H1 (cell line): Measurements from ENCODE around the gene ADD3. TPM values are rescaled to one million over a fixed set of nuclear protein-coding genes. Genes with fewer than 3 reads are reported as not detected.

Experiments
- CTCF ChIA-PET: fragments of 300-600 bp; sonication (Branson Sonifier 250); formaldehyde crosslinking; loops from one replicate; lab custom pipeline; 2021; ENCODE audit not compliant: partially characterized antibody; lab: Charles Lee
- POLR2A ChIA-PET: fragments of 300-600 bp; sonication (Branson Sonifier 250); formaldehyde crosslinking; loops from one replicate; lab custom pipeline; 2021; ENCODE audit warnings: inconsistent platforms; ENCODE audit not compliant: partially characterized antibody; lab: Charles Lee
- DNase-seq, 2 experiments: peaks; one replicate each; pipeline versions ENCODE4 v3.0.0 to v3.0.0-alpha.2; 2010 to 2022; ENCODE audit warnings: low spot score in 2 of 2, low read depth in 1 of 2, mixed read lengths in 1 of 2
- FAIRE-seq: peaks from 2 replicates; lab custom pipeline; 2011; peaks lifted over from hg19 to GRCh38; lab: Jason Lieb, UNC
- H2AFZ ChIP-seq: 2 replicates; pipeline ENCODE4 v1.8.1; 2012; ENCODE audit warnings: low read length, inconsistent platforms
- H2AK5ac ChIP-seq: 2 replicates; pipeline ENCODE4 v1.6.1; 2013; ENCODE audit warnings: low read depth, low read length
- H2BK120ac ChIP-seq: replicated peaks from 2 replicates; pipeline ENCODE3; 2013; ENCODE audit warnings: low read depth, low read length, inconsistent platforms
- H2BK12ac ChIP-seq: 2 replicates; pipeline ENCODE4 v1.6.1; 2013; ENCODE audit warnings: low read depth, low read length
- H2BK15ac ChIP-seq: 2 replicates; pipeline ENCODE4 v1.6.1; 2013; ENCODE audit warnings: low read length
- H2BK20ac ChIP-seq: 2 replicates; pipeline ENCODE4 v1.6.1; 2013; ENCODE audit warnings: low read length
- H2BK5ac ChIP-seq: 2 replicates; pipeline ENCODE4 v1.6.1; 2013; ENCODE audit warnings: low read depth, low read length
- H3K14ac ChIP-seq: 2 replicates; pipeline ENCODE4 v1.6.1; 2013; ENCODE audit warnings: inconsistent platforms; ENCODE audit not compliant: insufficient read length
- H3K18ac ChIP-seq: 2 replicates; pipeline ENCODE4 v1.6.1; 2013; ENCODE audit warnings: low read length; ENCODE audit errors: extremely low read depth
- H3K23ac ChIP-seq: 2 replicates; pipeline ENCODE4 v1.6.1; 2013; ENCODE audit warnings: inconsistent platforms; ENCODE audit not compliant: insufficient read length
- H3K23me2 ChIP-seq: 2 replicates; pipeline ENCODE4 v1.6.1; 2013; ENCODE audit warnings: low read depth, low read length
- H3K27ac ChIP-seq: 2 replicates; pipeline ENCODE4 v1.6.1; 2011; ENCODE audit warnings: low read depth, low read length, inconsistent platforms
- H3K27me3 ChIP-seq, 4 experiments: replicated peaks in 1 of 4; 1 replicate in 1 of 4; 2 replicates in 3 of 4; pipeline versions ENCODE4 v1.6.1 to v1.8.1; 2011 to 2013; ENCODE audit warnings: low read length in 3 of 4, mild to moderate bottlenecking in 3 of 4, inconsistent platforms in 2 of 4, mixed read lengths in 2 of 4, moderate library complexity in 1 of 4; ENCODE audit not compliant: control insufficient read depth in 3 of 4, insufficient read depth in 3 of 4; ENCODE audit errors: extremely low read depth in 1 of 4
- H3K36me3 ChIP-seq, 4 experiments: 2 replicates each; pipeline versions ENCODE4 v1.6.1 to v1.8.1; 2011 to 2013; ENCODE audit warnings: mild to moderate bottlenecking in 4 of 4, low read length in 3 of 4, moderate library complexity in 2 of 4, control low read depth in 1 of 4, inconsistent platforms in 1 of 4; ENCODE audit not compliant: insufficient read depth in 4 of 4, control insufficient read depth in 2 of 4
- H3K4ac ChIP-seq: replicated peaks from 2 replicates; pipeline ENCODE3; 2013; ENCODE audit warnings: low read length, low read depth, mixed read lengths, inconsistent platforms; ENCODE audit not compliant: insufficient read length
- H3K4me1 ChIP-seq, 4 experiments: replicated peaks in 1 of 4; 1 replicate in 1 of 4; 2 replicates in 3 of 4; pipeline versions ENCODE4 v1.6.1 to v1.8.1; 2011 to 2013; ENCODE audit warnings: low read length in 3 of 4, inconsistent platforms in 2 of 4, mixed read lengths in 1 of 4; ENCODE audit not compliant: insufficient read depth in 4 of 4, control insufficient read depth in 3 of 4
- H3K4me2 ChIP-seq, 2 experiments: 2 replicates each; pipeline versions ENCODE4 v1.6.1 to v1.8.1; 2011 to 2013; ENCODE audit warnings: low read depth in 2 of 2, low read length in 2 of 2, control low read depth in 1 of 2, inconsistent platforms in 1 of 2, mild to moderate bottlenecking in 1 of 2; ENCODE audit not compliant: insufficient read depth in 1 of 2
- H3K4me3 ChIP-seq, 4 experiments: fragments of 200-600, 300-600 bp in 1 of 4; sonication (generic), shearing (Covaris generic), sonication (Bioruptor Twin) in 1 of 4; 2 replicates each; pipeline versions ENCODE4 v1.5.1 to v1.8.1; 2011 to 2016; ENCODE audit warnings: low read length in 4 of 4, low read depth in 3 of 4, control low read depth in 2 of 4, inconsistent platforms in 2 of 4, mild to moderate bottlenecking in 2 of 4, mixed read lengths in 1 of 4, moderate library complexity in 1 of 4; ENCODE audit not compliant: insufficient read depth in 2 of 4; ENCODE audit errors: extremely low read depth in 1 of 4
- H3K56ac ChIP-seq: replicated peaks from 2 replicates; pipeline ENCODE3; 2013; ENCODE audit warnings: low read depth, mild to moderate bottlenecking, mixed read lengths, low read length, inconsistent platforms; ENCODE audit not compliant: insufficient read length
- H3K79me1 ChIP-seq: 2 replicates; pipeline ENCODE4 v1.6.1; 2013; ENCODE audit warnings: low read depth, low read length, control low read depth
- H3K79me2 ChIP-seq, 2 experiments: 2 replicates each; pipeline versions ENCODE4 v1.6.1 to v1.8.1; 2012 to 2013; ENCODE audit warnings: low read length in 2 of 2, mild to moderate bottlenecking in 2 of 2, inconsistent platforms in 1 of 2; ENCODE audit not compliant: insufficient read depth in 2 of 2, control insufficient read depth in 1 of 2
- H3K9ac ChIP-seq, 4 experiments: replicated peaks in 1 of 4; 1 replicate in 1 of 4; 2 replicates in 3 of 4; pipeline versions ENCODE4 v1.6.1 to v1.8.1; 2011 to 2013; ENCODE audit warnings: low read depth in 3 of 4, low read length in 3 of 4, control low read depth in 2 of 4, mild to moderate bottlenecking in 2 of 4, moderate library complexity in 2 of 4, inconsistent platforms in 1 of 4; ENCODE audit errors: extremely low read depth in 1 of 4
- H3K9me3 ChIP-seq, 2 experiments: 2 replicates each; pipeline versions ENCODE4 v1.6.1 to v1.8.1; 2012 to 2013; ENCODE audit warnings: mild to moderate bottlenecking in 2 of 2, moderate library complexity in 2 of 2, control low read depth in 1 of 2, inconsistent platforms in 1 of 2, low read depth in 1 of 2, low read length in 1 of 2, mixed read lengths in 1 of 2; ENCODE audit not compliant: insufficient read depth in 2 of 2
- H4K20me1 ChIP-seq, 2 experiments: replicated peaks in 1 of 2; 2 replicates each; pipeline versions ENCODE3 to v1.8.1; 2011 to 2013; ENCODE audit warnings: inconsistent platforms in 2 of 2, low read length in 2 of 2, mild to moderate bottlenecking in 1 of 2; ENCODE audit not compliant: insufficient read depth in 2 of 2, control insufficient read depth in 1 of 2
- H4K5ac ChIP-seq: 2 replicates; pipeline ENCODE4 v1.6.1; 2013; ENCODE audit warnings: low read length, low read depth, mixed read lengths, inconsistent platforms; ENCODE audit not compliant: insufficient read length
- H4K8ac ChIP-seq: 2 replicates; pipeline ENCODE4 v1.8.0; 2013; ENCODE audit warnings: mild to moderate bottlenecking, moderate library complexity, low read length, inconsistent platforms; ENCODE audit not compliant: insufficient read depth; ENCODE audit errors: extremely low read depth
- H4K91ac ChIP-seq: replicated peaks from 2 replicates; pipeline ENCODE3; 2013; ENCODE audit warnings: low read length, mixed read lengths, inconsistent platforms; ENCODE audit not compliant: insufficient read length
- EP300 ChIP-seq, 2 experiments: IDR thresholded peaks; 1 replicate in 1 of 2; 2 replicates in 1 of 2; pipeline ENCODE4 v1.6.1; 2011 to 2012; ENCODE audit warnings: low read depth in 2 of 2, low read length in 2 of 2, mild to moderate bottlenecking in 2 of 2, borderline replicate concordance in 1 of 2, inconsistent platforms in 1 of 2, moderate library complexity in 1 of 2
- SP2 ChIP-seq: IDR thresholded peaks from 2 replicates; pipeline ENCODE4 v1.6.1; 2012; ENCODE audit warnings: mild to moderate bottlenecking, low read length, inconsistent platforms
- TAF7 ChIP-seq: optimal IDR thresholded peaks from 2 replicates; pipeline ENCODE3; 2011; ENCODE audit warnings: low read depth, mild to moderate bottlenecking, inconsistent platforms, low read length, moderate library complexity, borderline replicate concordance
- USF2 ChIP-seq: IDR thresholded peaks from 2 replicates; pipeline ENCODE4 v1.6.1; 2011; ENCODE audit warnings: low read length, improper control_type of control experiment
- WGBS, 2 experiments: shearing (Covaris generic) in 1 of 2; methylation state at CpG; one replicate each; pipeline versions ENCODE4 v1.1.6 to v1.1.7; 2013 to 2015; ENCODE audit warnings: low lambda C conversion rate in 2 of 2, mixed read lengths in 2 of 2, inconsistent platforms in 1 of 2, low coverage in 1 of 2, missing lambda C conversion rate in 1 of 2; ENCODE audit not compliant: insufficient replicate concordance in 2 of 2, insufficient coverage in 1 of 2, insufficient read length in 1 of 2; ENCODE audit errors: extremely low coverage in 1 of 2, missing lambda C conversion rate in 1 of 2; 5-methylcytosine and 5-hydroxymethylcytosine counted together
- polyA plus RNA-seq, 7 experiments: library from polyadenylated mRNA; depleted of rRNA in 3 of 7; stranded (reverse) in 5 of 7; unstranded in 2 of 7; fragments of >200 nt in 5 of 7; fragments of 200-250 nt in 2 of 7; gene quantifications; 1 replicate in 5 of 7; 2 replicates in 1 of 7; 4 replicates in 1 of 7; pipeline versions ENCODE4 v1.2.1 to v1.2.3, GENCODE V29; 2011 to 2013; ENCODE audit warnings: missing spikeins in 2 of 7, mixed read lengths in 2 of 7
- total RNA-seq: library from RNA; stranded (reverse); fragmentation: NEBNext Ultra II Directional; extraction: Animal tissue kit (Norgen Biotek cat#: 25700); gene quantifications from 2 replicates; pipeline ENCODE4 v1.2.1, GENCODE V29; 2021

ADD3 gene
- total and polyA plus RNA-seq, 2 of the 8 experiments (the other 6 are each of a cell fraction or from before 2014, with no cell fraction given): 44.7 to 85.6 TPM

GRCh38 chr10:109960682-109961081 lies 47.1 kb upstream of the ADD3 start:
- no peak overlapping the region for H3K4ac ChIP-seq
- H2AK5ac ChIP-seq: no peak overlapping the region
- FAIRE-seq: no peak
- no peaks in the 10 kb centered on the region for H3K36me3 ChIP-seq
- H4K91ac ChIP-seq: no peak overlapping the region
- CTCF ChIA-PET: interaction anchor here (3.4 kb wide), 1 partner anchor 74 kb away, joined by 10 read pairs; no protein-coding TSS in a partner anchor
- H3K18ac ChIP-seq: no peak overlapping the region
- no peak overlapping the region for H2BK5ac ChIP-seq
- no peak overlapping the region for H2BK120ac ChIP-seq
- no peaks in the 10 kb centered on the region for H3K79me2 ChIP-seq
- WGBS, 2 experiments: 88% methylated on average over 2 of the region's 2 CpGs; no CpG with 5 or more reads in 1 of the 2 experiments
- H3K4me1 ChIP-seq: peaks cover 5 to 11% (median 9%) of the 10 kb centered on the region in 4 experiments; a peak in 6 of 7 replicates
- no peaks in the 10 kb centered on the region for H4K20me1 ChIP-seq
- H3K4me3 ChIP-seq: no peak overlapping the region
- TF ChIP-seq USF2 (no peak), SP2 (no peak), EP300 (IDR thresholded peaks at IDR 0.05; ENCODE audit: borderline replicate concordance in 1 of 2, low read depth in 2 of 2, low read length in 2 of 2) (no peak), TAF7 (no peak)
- TF ChIP-seq, all 59 proteins: peak for 0
- Histone ChIP-seq H3K14ac (no peak overlapping the region), H3K23ac (no peak overlapping the region), H3K56ac (no peak overlapping the region), H2BK12ac (no peak overlapping the region), H3K4me2 (no peak overlapping the region), H3K79me1 (no peaks in the 10 kb centered on the region), H3K27me3 (no peaks in the 10 kb centered on the region), H2BK20ac (no peak overlapping the region), H2BK15ac (no peak overlapping the region), H3K27ac (no peak overlapping the region), H3K9ac (no peak overlapping the region), H4K8ac (no peak overlapping the region), H3K9me3 (no peaks in the 10 kb centered on the region), H2AFZ (no peak overlapping the region), H3K23me2 (no peaks in the 10 kb centered on the region; the same call in 1 of the 2 replicates), H4K5ac (no peak overlapping the region)
- DNase-seq: no peak
- POLR2A ChIA-PET: no interaction called here
